C4-2B (cell line): ENCODE measurements around the gene GFRA1.

ENCODE experiments used
- ZFX ChIP-seq: fragments of 450-650 bp; IDR thresholded peaks from 2 replicates; pipeline ENCODE4 v1.6.1; 2017
- TF ChIP-seq, protein P1 (sequence below): fragments of 450-650 bp; conservative IDR thresholded peaks from 2 replicates; pipeline ENCODE4 v1.5.1; 2017; ENCODE audit warnings: mild to moderate bottlenecking

GRCh38 chr10:116141246-116141645 lies 131.8 kb downstream of the GFRA1 start:
- TF ChIP-seq, protein P1, sequence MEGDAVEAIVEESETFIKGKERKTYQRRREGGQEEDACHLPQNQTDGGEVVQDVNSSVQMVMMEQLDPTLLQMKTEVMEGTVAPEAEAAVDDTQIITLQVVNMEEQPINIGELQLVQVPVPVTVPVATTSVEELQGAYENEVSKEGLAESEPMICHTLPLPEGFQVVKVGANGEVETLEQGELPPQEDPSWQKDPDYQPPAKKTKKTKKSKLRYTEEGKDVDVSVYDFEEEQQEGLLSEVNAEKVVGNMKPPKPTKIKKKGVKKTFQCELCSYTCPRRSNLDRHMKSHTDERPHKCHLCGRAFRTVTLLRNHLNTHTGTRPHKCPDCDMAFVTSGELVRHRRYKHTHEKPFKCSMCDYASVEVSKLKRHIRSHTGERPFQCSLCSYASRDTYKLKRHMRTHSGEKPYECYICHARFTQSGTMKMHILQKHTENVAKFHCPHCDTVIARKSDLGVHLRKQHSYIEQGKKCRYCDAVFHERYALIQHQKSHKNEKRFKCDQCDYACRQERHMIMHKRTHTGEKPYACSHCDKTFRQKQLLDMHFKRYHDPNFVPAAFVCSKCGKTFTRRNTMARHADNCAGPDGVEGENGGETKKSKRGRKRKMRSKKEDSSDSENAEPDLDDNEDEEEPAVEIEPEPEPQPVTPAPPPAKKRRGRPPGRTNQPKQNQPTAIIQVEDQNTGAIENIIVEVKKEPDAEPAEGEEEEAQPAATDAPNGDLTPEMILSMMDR: no peak
- no peak for TF ChIP-seq ZFX
